ENCODE measurements around the gene ARL11.
A peak's percentile ranks its signal among the peaks of the same experiment; 100 is the strongest.

Gene ARL11

GRCh38 chr13:49629947-49630346 is 1.6 kb downstream of the ARL11 start:
- Mint-ChIP-seq H3K9me3 (no peaks in the 10 kb centered on the region), H3K4me1 (ENCODE audit: low read depth) (peaks cover 20% of the 10 kb centered on the region), H3K27ac (no peak overlapping the region), H3K4me3 (no peak overlapping the region), H3K36me3 (ENCODE audit: low read depth) (peaks cover 4% of the 10 kb centered on the region), H3K27me3 (ENCODE audit: low read depth) (no peaks in the 10 kb centered on the region)

- Mint-ChIP-seq H3K9me3 (no peaks in the 10 kb centered on the region), H3K4me1 (ENCODE audit: low read depth) (peaks cover 24% of the 10 kb centered on the region), H3K27me3 (ENCODE audit: low read depth) (no peaks in the 10 kb centered on the region), H3K27ac (no peak overlapping the region), H3K36me3 (ENCODE audit: low read depth) (peaks cover 4% of the 10 kb centered on the region), H3K4me3 (no peak overlapping the region)
Observed at GRCh38 chr13:49630580-49630979, 2.3 kb downstream of the ARL11 start.

- no peaks in the 10 kb centered on the region for H3K27me3 Mint-ChIP-seq (ENCODE audit: low read depth)
- no peaks in the 10 kb centered on the region for H3K9me3 Mint-ChIP-seq
- no peak overlapping the region for H3K4me3 Mint-ChIP-seq
- peaks cover 24% of the 10 kb centered on the region for H3K4me1 Mint-ChIP-seq (ENCODE audit: low read depth)
- H3K27ac Mint-ChIP-seq: no peak overlapping the region
- H3K36me3 Mint-ChIP-seq (ENCODE audit: low read depth): peaks cover 4% of the 10 kb centered on the region
Observed at GRCh38 chr13:49632156-49632555, 3.8 kb downstream of the ARL11 start.

DNA sequence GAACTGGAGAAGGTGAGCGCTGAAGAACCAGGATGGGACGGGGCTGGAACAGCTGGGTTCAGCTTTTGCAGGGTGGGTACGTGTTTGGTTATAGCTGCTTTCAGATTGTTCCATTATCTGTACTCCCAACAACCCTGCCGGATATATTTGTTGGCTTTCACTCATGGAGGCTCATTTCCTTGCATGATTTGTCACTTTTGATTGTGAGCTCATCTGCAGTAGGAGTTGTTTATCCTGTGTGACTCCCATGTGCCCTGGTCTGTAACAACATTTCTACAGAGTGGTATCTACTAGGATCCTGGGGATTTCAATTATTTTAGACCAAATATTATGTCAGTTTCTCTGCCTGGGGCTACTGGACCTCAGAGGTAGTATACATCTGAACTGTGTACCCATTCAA is 5.4 kb downstream of the ARL11 start:
- H3K27me3 Mint-ChIP-seq (ENCODE audit: low read depth): no peaks in the 10 kb centered on the region
- H3K27ac Mint-ChIP-seq: no peak overlapping the region
- H3K4me1 Mint-ChIP-seq (ENCODE audit: low read depth): peaks cover 15% of the 10 kb centered on the region
- no peak overlapping the region for H3K4me3 Mint-ChIP-seq
- H3K36me3 Mint-ChIP-seq (ENCODE audit: low read depth): peaks cover 3% of the 10 kb centered on the region
- no peaks in the 10 kb centered on the region for H3K9me3 Mint-ChIP-seq

- Mint-ChIP-seq H3K9me3 (no peaks in the 10 kb centered on the region), H3K4me3 (peak overlapping the region; percentile 32), H3K36me3 (ENCODE audit: low read depth) (peaks cover 3% of the 10 kb centered on the region), H3K27me3 (ENCODE audit: low read depth) (no peaks in the 10 kb centered on the region), H3K4me1 (ENCODE audit: low read depth) (peaks cover 8% of the 10 kb centered on the region), H3K27ac (no peak overlapping the region)
Observed at GRCh38 chr13:49635599-49636433, 7.5 kb downstream of the ARL11 start.

DNA sequence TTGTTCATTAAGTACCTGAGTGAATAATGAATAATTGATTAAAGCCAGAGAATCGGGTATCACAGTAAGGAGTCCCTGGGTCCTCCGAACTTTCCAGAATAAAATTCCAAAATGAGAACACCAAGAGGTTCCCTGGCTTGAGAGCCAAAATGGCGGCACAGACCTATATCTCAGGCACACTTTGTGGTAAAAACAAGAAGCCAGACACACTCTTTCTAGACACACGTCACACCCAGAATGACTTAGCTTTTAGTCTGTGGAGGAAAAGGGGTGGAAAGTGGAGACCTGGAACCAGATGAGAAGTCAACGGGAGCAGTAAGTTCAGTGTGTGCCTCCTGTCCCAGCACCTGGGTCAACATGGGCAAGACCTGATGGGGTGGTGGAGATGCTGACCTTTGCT is 8.4 kb downstream of the ARL11 start:
- H3K36me3 Mint-ChIP-seq (ENCODE audit: low read depth): peaks cover 3% of the 10 kb centered on the region
- H3K4me3 Mint-ChIP-seq: no peak overlapping the region
- H3K9me3 Mint-ChIP-seq: no peaks in the 10 kb centered on the region
- H3K4me1 Mint-ChIP-seq (ENCODE audit: low read depth): peaks cover 8% of the 10 kb centered on the region
- no peaks in the 10 kb centered on the region for H3K27me3 Mint-ChIP-seq (ENCODE audit: low read depth)
- H3K27ac Mint-ChIP-seq: no peak overlapping the region

GRCh38 chr13:49638030-49638743 is 9.9 kb downstream of the ARL11 start:
- H3K27ac Mint-ChIP-seq: no peak overlapping the region

DNA sequence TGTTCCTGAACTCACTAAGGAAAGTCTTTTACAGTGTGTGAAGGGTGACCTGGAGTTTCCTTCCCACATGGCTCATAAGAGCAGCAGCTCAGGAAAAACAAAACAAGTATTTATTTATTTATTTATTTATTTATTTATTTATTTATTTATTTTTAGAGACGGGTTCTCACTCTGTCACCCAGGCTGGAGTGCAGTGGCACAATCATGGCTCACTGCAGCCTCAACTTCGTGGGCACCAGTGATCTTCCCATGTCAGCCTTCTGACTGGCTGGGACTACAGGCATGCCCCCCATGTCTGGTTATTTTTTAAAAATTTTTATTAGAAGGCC is 10.4 kb downstream of the ARL11 start:
- H3K27me3 Mint-ChIP-seq (ENCODE audit: low read depth): no peaks in the 10 kb centered on the region
- H3K9me3 Mint-ChIP-seq: no peaks in the 10 kb centered on the region
- H3K27ac Mint-ChIP-seq: no peak overlapping the region
- H3K36me3 Mint-ChIP-seq (ENCODE audit: low read depth): no peaks in the 10 kb centered on the region
- H3K4me1 Mint-ChIP-seq (ENCODE audit: low read depth): peaks cover 11% of the 10 kb centered on the region
- H3K4me3 Mint-ChIP-seq: no peak overlapping the region

More at GRCh38 chr13:49638030-49638743, 9.9 kb downstream of the ARL11 start:
- peaks cover 11% of the 10 kb centered on the region for H3K4me1 Mint-ChIP-seq (ENCODE audit: low read depth)
- H3K36me3 Mint-ChIP-seq (ENCODE audit: low read depth): peaks cover under 1% of the 10 kb centered on the region
- no peaks in the 10 kb centered on the region for H3K27me3 Mint-ChIP-seq (ENCODE audit: low read depth)
- H3K9me3 Mint-ChIP-seq: no peaks in the 10 kb centered on the region
- no peak overlapping the region for H3K4me3 Mint-ChIP-seq

GRCh38 chr13:49641801-49642291 is 13.5 kb downstream of the ARL11 start:
- Mint-ChIP-seq H3K27ac (no peak overlapping the region), H3K36me3 (ENCODE audit: low read depth) (peaks cover 3% of the 10 kb centered on the region), H3K9me3 (no peaks in the 10 kb centered on the region), H3K27me3 (ENCODE audit: low read depth) (no peaks in the 10 kb centered on the region), H3K4me1 (ENCODE audit: low read depth) (peaks cover 9% of the 10 kb centered on the region), H3K4me3 (no peak overlapping the region)

- Mint-ChIP-seq H3K4me3 (no peak overlapping the region), H3K27me3 (ENCODE audit: low read depth) (no peaks in the 10 kb centered on the region), H3K4me1 (ENCODE audit: low read depth) (peaks cover 9% of the 10 kb centered on the region), H3K36me3 (ENCODE audit: low read depth) (peaks cover 3% of the 10 kb centered on the region), H3K9me3 (no peaks in the 10 kb centered on the region), H3K27ac (no peak overlapping the region)
Observed at GRCh38 chr13:49643035-49643646, 14.8 kb downstream of the ARL11 start.

DNA sequence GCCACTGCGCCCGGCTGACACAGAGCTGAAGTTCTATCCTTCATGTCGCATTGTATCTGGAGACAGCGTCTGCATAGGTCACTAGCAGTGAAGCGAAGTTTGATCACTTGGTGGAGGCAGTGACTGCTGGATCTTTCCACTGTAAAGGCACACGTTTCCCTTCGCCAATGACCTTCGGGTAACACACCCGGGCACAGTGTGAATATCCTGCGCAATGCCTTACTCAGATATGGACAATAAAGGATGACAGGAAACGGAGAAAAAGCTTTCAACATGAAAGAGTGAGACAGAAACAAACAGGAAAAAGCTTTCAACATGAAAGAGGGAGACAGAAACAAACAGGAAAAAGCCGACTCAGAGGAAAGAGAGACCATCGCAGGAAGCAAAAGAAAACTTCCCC is 17.1 kb downstream of the ARL11 start:
- H3K36me3 Mint-ChIP-seq (ENCODE audit: low read depth): peaks cover 3% of the 10 kb centered on the region
- H3K27ac Mint-ChIP-seq: peak overlapping the region; percentile 49
- H3K4me1 Mint-ChIP-seq (ENCODE audit: low read depth): peaks cover 9% of the 10 kb centered on the region
- no peaks in the 10 kb centered on the region for H3K27me3 Mint-ChIP-seq (ENCODE audit: low read depth)
- H3K4me3 Mint-ChIP-seq: peak overlapping the region; percentile 30
- no peaks in the 10 kb centered on the region for H3K9me3 Mint-ChIP-seq

- Mint-ChIP-seq H3K4me3 (no peak overlapping the region), H3K27me3 (ENCODE audit: low read depth) (no peaks in the 10 kb centered on the region), H3K36me3 (ENCODE audit: low read depth) (peaks cover 3% of the 10 kb centered on the region), H3K27ac (no peak overlapping the region), H3K4me1 (ENCODE audit: low read depth) (peaks cover 9% of the 10 kb centered on the region), H3K9me3 (no peaks in the 10 kb centered on the region)
Observed at GRCh38 chr13:49646688-49647087, 18.4 kb downstream of the ARL11 start.

GRCh38 chr13:49649244-49649962 is 21.1 kb downstream of the ARL11 start:
- Mint-ChIP-seq H3K4me1 (ENCODE audit: low read depth) (peaks cover 7% of the 10 kb centered on the region), H3K36me3 (ENCODE audit: low read depth) (peaks cover 3% of the 10 kb centered on the region), H3K9me3 (no peaks in the 10 kb centered on the region), H3K27ac (no peak overlapping the region), H3K27me3 (ENCODE audit: low read depth) (no peaks in the 10 kb centered on the region), H3K4me3 (no peak overlapping the region)

- no peaks in the 10 kb centered on the region for H3K27me3 Mint-ChIP-seq (ENCODE audit: low read depth)
- peaks cover 3% of the 10 kb centered on the region for H3K36me3 Mint-ChIP-seq (ENCODE audit: low read depth)
- H3K27ac Mint-ChIP-seq: no peak overlapping the region
- H3K4me3 Mint-ChIP-seq: no peak overlapping the region
- H3K4me1 Mint-ChIP-seq (ENCODE audit: low read depth): peaks cover 7% of the 10 kb centered on the region
- no peaks in the 10 kb centered on the region for H3K9me3 Mint-ChIP-seq
Observed at GRCh38 chr13:49649963-49650312, 21.6 kb downstream of the ARL11 start.

All from T-helper 1 cell treated with Interleukin-12 subunit alpha and Interleukin-12 subunit beta and Interleukin-4 antibody, amounts not matched to agents 30 μg/mL and 1 μg/mL, for 36 hours (primary cell).